GM23338 (cell line): ENCODE data around the gene TTBK2. TPM values are rescaled to one million over a fixed set of nuclear protein-coding genes. Genes with fewer than 3 reads are reported as not detected.

Experiments
- ATAC-seq: fragments of 200-7000 bp; cut with Tn5 transposase; 3 replicates; pipeline ENCODE4 v1.9.1; 2020
- DNase-seq: peaks from one replicate; pipeline ENCODE4 v3.0.0-alpha.2; 2015; ENCODE audit warnings: low spot score
- H2AFZ ChIP-seq: fragments of 200-600 bp; sonication (generic); 2 replicates; pipeline ENCODE4 v1.8.0; 2016; ENCODE audit warnings: antibody characterized with exemption, mild to moderate bottlenecking, moderate library complexity
- H3F3A ChIP-seq: fragments of 200-600 bp; sonication (generic); replicated peaks from 2 replicates; pipeline ENCODE4 v1.8.0; 2017; ENCODE audit warnings: antibody characterized with exemption, mixed run types, low read depth
- H3K27ac ChIP-seq: fragments of 200-600 bp; sonication (generic); 2 replicates; pipeline ENCODE4 v1.6.1; 2016; ENCODE audit warnings: low read depth
- H3K27me3 ChIP-seq: fragments of 200-600 bp; sonication (generic); 2 replicates; pipeline ENCODE4 v1.8.0; 2016; ENCODE audit warnings: mild to moderate bottlenecking, mixed run types, moderate library complexity; ENCODE audit not compliant: insufficient read depth
- H3K36me3 ChIP-seq: fragments of 200-600 bp; sonication (generic); 2 replicates; pipeline ENCODE4 v1.8.0; 2016; ENCODE audit warnings: mild to moderate bottlenecking; ENCODE audit not compliant: insufficient read depth
- H3K4me1 ChIP-seq: fragments of 200-600 bp; sonication (generic); 2 replicates; pipeline ENCODE4 v1.8.0; 2016; ENCODE audit warnings: mild to moderate bottlenecking, moderate library complexity; ENCODE audit not compliant: insufficient read depth
- H3K4me2 ChIP-seq: fragments of 200-600 bp; sonication (generic); 2 replicates; pipeline ENCODE4 v1.7.1; 2017; ENCODE audit warnings: mixed run types
- H3K4me3 ChIP-seq: fragments of 200-600 bp; sonication (generic); 2 replicates; pipeline ENCODE4 v1.6.1; 2016; ENCODE audit warnings: mixed run types
- H3K79me2 ChIP-seq: fragments of 200-600 bp; sonication (generic); replicated peaks from 2 replicates; pipeline ENCODE4 v1.8.0; 2017; ENCODE audit warnings: mild to moderate bottlenecking; ENCODE audit not compliant: insufficient read depth
- H3K9me2 ChIP-seq: fragments of 200-600 bp; sonication (generic); 2 replicates; pipeline ENCODE4 v1.8.0; 2017; ENCODE audit not compliant: insufficient read depth
- H4K20me1 ChIP-seq: fragments of 200-600 bp; sonication (generic); replicated peaks from 2 replicates; pipeline ENCODE4 v1.8.0; 2017; ENCODE audit warnings: mild to moderate bottlenecking; ENCODE audit not compliant: insufficient read depth
- H3K27ac Mint-ChIP-seq: 2 replicates; pipeline ENCODE4 v1.8.0; 2020; ENCODE audit warnings: inconsistent platforms, mild to moderate bottlenecking, moderate library complexity, mixed read lengths
- H3K27me3 Mint-ChIP-seq: 3 replicates; pipeline ENCODE4 v1.8.0; 2022; ENCODE audit warnings: low read depth, mild to moderate bottlenecking, moderate library complexity, mixed read lengths, inconsistent platforms; ENCODE audit not compliant: insufficient read depth, poor library complexity
- H3K36me3 Mint-ChIP-seq: 3 replicates; pipeline ENCODE4 v1.8.0; 2021; ENCODE audit warnings: low read depth, mild to moderate bottlenecking, inconsistent platforms, moderate library complexity, mixed read lengths
- H3K4me1 Mint-ChIP-seq: 3 replicates; pipeline ENCODE4 v1.8.0; 2020; ENCODE audit warnings: mild to moderate bottlenecking, inconsistent platforms, mixed read lengths
- H3K4me3 Mint-ChIP-seq: 3 replicates; pipeline ENCODE4 v1.8.0; 2021; ENCODE audit warnings: moderate library complexity, mild to moderate bottlenecking, inconsistent platforms, mixed read lengths
- H3K9me3 Mint-ChIP-seq: 3 replicates; pipeline ENCODE4 v1.8.0; 2020; ENCODE audit warnings: moderate library complexity, mild to moderate bottlenecking, inconsistent platforms, mixed read lengths
- CREB1 ChIP-seq: fragments of 250-450 bp; sonication (Bioruptor Pico); IDR thresholded peaks from 2 replicates; pipeline ENCODE4 v1.5.0; 2020; ENCODE audit warnings: low read depth, mild to moderate bottlenecking, moderate library complexity
- EZH2 ChIP-seq: fragments of 200-600 bp; sonication (generic); IDR thresholded peaks from one replicate; pipeline ENCODE4 v1.8.0; 2017; ENCODE audit warnings: antibody characterized with exemption, mild to moderate bottlenecking, low read depth; ENCODE audit not compliant: unreplicated experiment
- NANOG ChIP-seq: IDR thresholded peaks from 2 replicates; pipeline ENCODE4 v1.6.1; 2016; ENCODE audit warnings: antibody characterized with exemption, borderline replicate concordance
- POLR2AphosphoS5 ChIP-seq: IDR thresholded peaks from 2 replicates; pipeline ENCODE4 v1.6.1; 2016; ENCODE audit warnings: antibody characterized with exemption, low read depth
- STAT1 ChIP-seq: IDR thresholded peaks from one replicate; pipeline ENCODE4 v1.6.1; 2016; ENCODE audit warnings: antibody characterized with exemption; ENCODE audit not compliant: unreplicated experiment
- ZNF114 ChIP-seq: fragments of 250-450 bp; sonication (Bioruptor Pico); IDR thresholded peaks from 2 replicates; pipeline ENCODE4 v1.5.0; 2020; ENCODE audit warnings: mild to moderate bottlenecking, moderate library complexity
- ZNF331 ChIP-seq: fragments of 250-450 bp; sonication (Bioruptor Pico); IDR thresholded peaks from 2 replicates; pipeline ENCODE4 v1.5.0; 2020; ENCODE audit warnings: low read depth, mild to moderate bottlenecking, moderate library complexity
- polyA plus RNA-seq: library from polyadenylated mRNA; unstranded; fragments of >200 nt; fragmentation: Nextera tagmentation; extraction: Ambion mirVana; gene quantifications from 2 replicates; pipeline ENCODE4 v1.2.1, GENCODE V29; 2016
- total RNA-seq: library from RNA; depleted of rRNA; stranded (reverse); fragments of >200 nt; shearing (Covaris generic); gene quantifications from 2 replicates; pipeline ENCODE4 v1.2.3, GENCODE V29; 2014
- TF ChIP-seq, protein P1 (sequence below): fragments of 250-450 bp; sonication (Bioruptor Pico); IDR thresholded peaks from 2 replicates; pipeline ENCODE4 v1.5.0; 2020; ENCODE audit warnings: mild to moderate bottlenecking, moderate library complexity
- TF ChIP-seq, protein P2 (sequence below): IDR thresholded peaks from one replicate; pipeline ENCODE4 v1.6.1; 2018; ENCODE audit warnings: antibody characterized with exemption; ENCODE audit not compliant: unreplicated experiment
- TF ChIP-seq, protein P3 (sequence below): IDR thresholded peaks from 2 replicates; pipeline ENCODE4 v1.6.1; 2016; ENCODE audit warnings: antibody characterized with exemption

Gene TTBK2
- total and polyA plus RNA-seq, 2 experiments from 2014 or later: 5.8 to 15.9 TPM

DNA sequence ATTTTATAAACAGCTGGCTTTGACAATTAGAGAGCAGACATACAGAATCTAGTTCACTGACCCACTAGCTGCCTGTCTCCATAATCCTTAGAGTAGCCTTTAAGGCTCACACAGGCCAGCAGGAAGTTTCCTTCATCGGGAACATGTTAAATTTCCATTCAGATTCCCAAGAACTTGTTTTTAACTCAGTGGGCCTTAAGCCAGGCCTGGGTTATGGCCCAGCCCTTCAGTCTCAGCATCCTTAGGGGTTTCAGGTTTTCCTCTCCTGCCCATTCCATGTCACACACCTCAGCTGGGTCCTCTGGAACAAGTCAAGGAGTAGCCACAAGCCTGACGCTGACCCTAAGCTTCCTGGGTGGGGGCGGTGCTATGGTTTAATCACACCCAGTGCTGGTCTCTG lies 198.7 kb downstream of the TTBK2 start (continued):
- TF ChIP-seq, protein P1, sequence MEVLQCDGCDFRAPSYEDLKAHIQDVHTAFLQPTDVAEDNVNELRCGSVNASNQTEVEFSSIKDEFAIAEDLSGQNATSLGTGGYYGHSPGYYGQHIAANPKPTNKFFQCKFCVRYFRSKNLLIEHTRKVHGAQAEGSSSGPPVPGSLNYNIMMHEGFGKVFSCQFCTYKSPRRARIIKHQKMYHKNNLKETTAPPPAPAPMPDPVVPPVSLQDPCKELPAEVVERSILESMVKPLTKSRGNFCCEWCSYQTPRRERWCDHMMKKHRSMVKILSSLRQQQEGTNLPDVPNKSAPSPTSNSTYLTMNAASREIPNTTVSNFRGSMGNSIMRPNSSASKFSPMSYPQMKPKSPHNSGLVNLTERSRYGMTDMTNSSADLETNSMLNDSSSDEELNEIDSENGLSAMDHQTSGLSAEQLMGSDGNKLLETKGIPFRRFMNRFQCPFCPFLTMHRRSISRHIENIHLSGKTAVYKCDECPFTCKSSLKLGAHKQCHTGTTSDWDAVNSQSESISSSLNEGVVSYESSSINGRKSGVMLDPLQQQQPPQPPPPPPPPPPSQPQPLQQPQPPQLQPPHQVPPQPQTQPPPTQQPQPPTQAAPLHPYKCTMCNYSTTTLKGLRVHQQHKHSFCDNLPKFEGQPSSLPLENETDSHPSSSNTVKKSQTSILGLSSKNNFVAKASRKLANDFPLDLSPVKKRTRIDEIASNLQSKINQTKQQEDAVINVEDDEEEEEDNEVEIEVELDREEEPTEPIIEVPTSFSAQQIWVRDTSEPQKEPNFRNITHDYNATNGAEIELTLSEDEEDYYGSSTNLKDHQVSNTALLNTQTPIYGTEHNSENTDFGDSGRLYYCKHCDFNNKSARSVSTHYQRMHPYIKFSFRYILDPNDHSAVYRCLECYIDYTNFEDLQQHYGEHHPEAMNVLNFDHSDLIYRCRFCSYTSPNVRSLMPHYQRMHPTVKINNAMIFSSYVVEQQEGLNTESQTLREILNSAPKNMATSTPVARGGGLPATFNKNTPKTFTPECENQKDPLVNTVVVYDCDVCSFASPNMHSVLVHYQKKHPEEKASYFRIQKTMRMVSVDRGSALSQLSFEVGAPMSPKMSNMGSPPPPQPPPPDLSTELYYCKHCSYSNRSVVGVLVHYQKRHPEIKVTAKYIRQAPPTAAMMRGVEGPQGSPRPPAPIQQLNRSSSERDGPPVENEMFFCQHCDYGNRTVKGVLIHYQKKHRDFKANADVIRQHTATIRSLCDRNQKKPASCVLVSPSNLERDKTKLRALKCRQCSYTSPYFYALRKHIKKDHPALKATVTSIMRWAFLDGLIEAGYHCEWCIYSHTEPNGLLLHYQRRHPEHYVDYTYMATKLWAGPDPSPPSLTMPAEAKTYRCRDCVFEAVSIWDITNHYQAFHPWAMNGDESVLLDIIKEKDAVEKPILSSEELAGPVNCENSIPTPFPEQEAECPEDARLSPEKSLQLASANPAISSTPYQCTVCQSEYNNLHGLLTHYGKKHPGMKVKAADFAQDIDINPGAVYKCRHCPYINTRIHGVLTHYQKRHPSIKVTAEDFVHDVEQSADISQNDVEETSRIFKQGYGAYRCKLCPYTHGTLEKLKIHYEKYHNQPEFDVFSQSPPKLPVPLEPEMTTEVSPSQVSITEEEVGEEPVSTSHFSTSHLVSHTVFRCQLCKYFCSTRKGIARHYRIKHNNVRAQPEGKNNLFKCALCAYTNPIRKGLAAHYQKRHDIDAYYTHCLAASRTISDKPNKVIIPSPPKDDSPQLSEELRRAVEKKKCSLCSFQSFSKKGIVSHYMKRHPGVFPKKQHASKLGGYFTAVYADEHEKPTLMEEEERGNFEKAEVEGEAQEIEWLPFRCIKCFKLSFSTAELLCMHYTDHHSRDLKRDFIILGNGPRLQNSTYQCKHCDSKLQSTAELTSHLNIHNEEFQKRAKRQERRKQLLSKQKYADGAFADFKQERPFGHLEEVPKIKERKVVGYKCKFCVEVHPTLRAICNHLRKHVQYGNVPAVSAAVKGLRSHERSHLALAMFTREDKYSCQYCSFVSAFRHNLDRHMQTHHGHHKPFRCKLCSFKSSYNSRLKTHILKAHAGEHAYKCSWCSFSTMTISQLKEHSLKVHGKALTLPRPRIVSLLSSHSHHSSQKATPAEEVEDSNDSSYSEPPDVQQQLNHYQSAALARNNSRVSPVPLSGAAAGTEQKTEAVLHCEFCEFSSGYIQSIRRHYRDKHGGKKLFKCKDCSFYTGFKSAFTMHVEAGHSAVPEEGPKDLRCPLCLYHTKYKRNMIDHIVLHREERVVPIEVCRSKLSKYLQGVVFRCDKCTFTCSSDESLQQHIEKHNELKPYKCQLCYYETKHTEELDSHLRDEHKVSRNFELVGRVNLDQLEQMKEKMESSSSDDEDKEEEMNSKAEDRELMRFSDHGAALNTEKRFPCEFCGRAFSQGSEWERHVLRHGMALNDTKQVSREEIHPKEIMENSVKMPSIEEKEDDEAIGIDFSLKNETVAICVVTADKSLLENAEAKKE (CRISPR knock-in tag): no peak
- no peak for TF ChIP-seq NANOG

DNA sequence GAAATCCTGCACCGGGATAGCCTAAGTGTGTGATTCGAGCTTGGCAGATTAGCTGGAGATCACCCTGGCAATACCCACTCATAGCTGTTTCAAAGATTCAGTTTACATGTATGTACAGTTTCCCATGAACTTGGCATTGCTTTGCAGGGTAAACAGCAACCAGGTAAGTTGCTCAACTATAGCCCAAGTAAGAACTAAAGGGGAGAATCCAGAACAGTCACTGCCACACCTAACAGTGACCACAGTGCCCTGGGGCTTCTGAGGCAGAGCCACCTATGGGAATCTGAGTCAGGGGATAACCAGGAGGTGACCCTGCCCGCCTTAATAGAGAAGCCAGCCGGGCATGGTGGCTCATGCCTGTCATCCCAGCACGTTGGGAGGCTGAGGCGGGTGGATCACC lies 199.6 kb downstream of the TTBK2 start:
- Mint-ChIP-seq H3K36me3 (peaks cover 28% of the 10 kb centered on the region), H3K4me3 (no peak overlapping the region), H3K27ac (no peak overlapping the region), H3K4me1 (no peaks in the 10 kb centered on the region), H3K27me3 (peaks cover 9% of the 10 kb centered on the region), H3K9me3 (no peaks in the 10 kb centered on the region)
- H3F3A ChIP-seq: no peaks in the 10 kb centered on the region
- no peak for ATAC-seq
- no peaks in the 10 kb centered on the region for H4K20me1 ChIP-seq
- DNase-seq: no peak
- no peaks in the 10 kb centered on the region for H3K9me2 ChIP-seq
- no peak overlapping the region for H3K27ac ChIP-seq
- no peaks in the 10 kb centered on the region for H3K27me3 ChIP-seq
- peaks cover 21% of the 10 kb centered on the region; the same call in 1 of the 2 replicates for H3K36me3 ChIP-seq
- no peaks in the 10 kb centered on the region for H3K4me1 ChIP-seq
- no peak overlapping the region for H3K4me2 ChIP-seq
- no peaks in the 10 kb centered on the region for H3K79me2 ChIP-seq
- H2AFZ ChIP-seq: no peak overlapping the region
- H3K4me3 ChIP-seq: no peak overlapping the region
- TF ChIP-seq, protein P2, sequence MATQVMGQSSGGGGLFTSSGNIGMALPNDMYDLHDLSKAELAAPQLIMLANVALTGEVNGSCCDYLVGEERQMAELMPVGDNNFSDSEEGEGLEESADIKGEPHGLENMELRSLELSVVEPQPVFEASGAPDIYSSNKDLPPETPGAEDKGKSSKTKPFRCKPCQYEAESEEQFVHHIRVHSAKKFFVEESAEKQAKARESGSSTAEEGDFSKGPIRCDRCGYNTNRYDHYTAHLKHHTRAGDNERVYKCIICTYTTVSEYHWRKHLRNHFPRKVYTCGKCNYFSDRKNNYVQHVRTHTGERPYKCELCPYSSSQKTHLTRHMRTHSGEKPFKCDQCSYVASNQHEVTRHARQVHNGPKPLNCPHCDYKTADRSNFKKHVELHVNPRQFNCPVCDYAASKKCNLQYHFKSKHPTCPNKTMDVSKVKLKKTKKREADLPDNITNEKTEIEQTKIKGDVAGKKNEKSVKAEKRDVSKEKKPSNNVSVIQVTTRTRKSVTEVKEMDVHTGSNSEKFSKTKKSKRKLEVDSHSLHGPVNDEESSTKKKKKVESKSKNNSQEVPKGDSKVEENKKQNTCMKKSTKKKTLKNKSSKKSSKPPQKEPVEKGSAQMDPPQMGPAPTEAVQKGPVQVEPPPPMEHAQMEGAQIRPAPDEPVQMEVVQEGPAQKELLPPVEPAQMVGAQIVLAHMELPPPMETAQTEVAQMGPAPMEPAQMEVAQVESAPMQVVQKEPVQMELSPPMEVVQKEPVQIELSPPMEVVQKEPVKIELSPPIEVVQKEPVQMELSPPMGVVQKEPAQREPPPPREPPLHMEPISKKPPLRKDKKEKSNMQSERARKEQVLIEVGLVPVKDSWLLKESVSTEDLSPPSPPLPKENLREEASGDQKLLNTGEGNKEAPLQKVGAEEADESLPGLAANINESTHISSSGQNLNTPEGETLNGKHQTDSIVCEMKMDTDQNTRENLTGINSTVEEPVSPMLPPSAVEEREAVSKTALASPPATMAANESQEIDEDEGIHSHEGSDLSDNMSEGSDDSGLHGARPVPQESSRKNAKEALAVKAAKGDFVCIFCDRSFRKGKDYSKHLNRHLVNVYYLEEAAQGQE: no peak
- no peak for TF ChIP-seq ZNF331 (CRISPR knock-in tag)
- no peak for TF ChIP-seq POLR2AphosphoS5
- TF ChIP-seq, protein P3, sequence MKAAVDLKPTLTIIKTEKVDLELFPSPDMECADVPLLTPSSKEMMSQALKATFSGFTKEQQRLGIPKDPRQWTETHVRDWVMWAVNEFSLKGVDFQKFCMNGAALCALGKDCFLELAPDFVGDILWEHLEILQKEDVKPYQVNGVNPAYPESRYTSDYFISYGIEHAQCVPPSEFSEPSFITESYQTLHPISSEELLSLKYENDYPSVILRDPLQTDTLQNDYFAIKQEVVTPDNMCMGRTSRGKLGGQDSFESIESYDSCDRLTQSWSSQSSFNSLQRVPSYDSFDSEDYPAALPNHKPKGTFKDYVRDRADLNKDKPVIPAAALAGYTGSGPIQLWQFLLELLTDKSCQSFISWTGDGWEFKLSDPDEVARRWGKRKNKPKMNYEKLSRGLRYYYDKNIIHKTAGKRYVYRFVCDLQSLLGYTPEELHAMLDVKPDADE: no peak
- no peak for TF ChIP-seq CREB1 (CRISPR knock-in tag)
- TF ChIP-seq EZH2: no peak
- TF ChIP-seq ZNF114 (CRISPR knock-in tag): no peak
- TF ChIP-seq STAT1: no peak
